ENCODE results near the gene CRHR2. TPM values are rescaled to one million over a fixed set of nuclear protein-coding genes. Genes with fewer than 3 reads are reported as not detected.
A peak's percentile ranks its signal among the peaks of the same experiment; 100 is the strongest.

Gene CRHR2
- total RNA-seq, 2 donors from 2014 or later: not detected

GRCh38 chr7:30710669-30711068 lies 28.4 kb upstream of the CRHR2 start:
- ATAC-seq: no peak
- Mint-ChIP-seq H3K27ac (no peak overlapping the region), H3K36me3 (peaks cover 4 to 10% of the 10 kb centered on the region in 2 donors), H3K9me3 (peaks cover 0 to 7% of the 10 kb centered on the region in 2 donors)
- DNase-seq (ENCODE audit: low spot score in 2 of 2): no peak

DNA sequence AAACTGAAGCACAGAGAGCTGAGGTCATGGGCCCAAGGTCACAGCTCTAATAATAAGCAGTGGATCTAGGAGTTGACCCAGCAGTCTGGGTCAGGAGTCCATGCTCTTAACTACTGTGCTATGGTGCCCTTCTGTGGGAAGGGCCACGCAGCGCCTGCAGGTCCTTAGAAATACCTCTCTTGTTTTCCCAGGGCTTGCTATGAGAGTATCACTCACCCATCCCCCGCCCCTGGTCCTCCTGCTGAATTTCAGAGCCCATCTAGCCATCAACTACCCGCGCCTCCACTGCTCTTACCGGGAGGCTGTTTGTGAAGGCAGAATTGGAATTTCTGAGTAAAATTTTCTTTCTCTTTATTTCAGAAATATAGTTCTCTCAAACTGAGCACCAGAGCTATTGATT lies 27.3 kb upstream of the CRHR2 start:
- no peak overlapping the region for H3K27ac Mint-ChIP-seq
- H3K9me3 Mint-ChIP-seq: no peaks in the 10 kb centered on the region
- ATAC-seq: no peak
- H3K36me3 Mint-ChIP-seq: no peaks in the 10 kb centered on the region
- DNase-seq (ENCODE audit: low spot score in 2 of 2): no peak

GRCh38 chr7:30708983-30709382 lies 26.7 kb upstream of the CRHR2 start:
- DNase-seq (ENCODE audit: low spot score in 2 of 2) (no peak), ATAC-seq (no peak)
- H3K9me3 Mint-ChIP-seq: no peaks in the 10 kb centered on the region
- no peak overlapping the region for H3K27ac Mint-ChIP-seq
- H3K36me3 Mint-ChIP-seq: no peaks in the 10 kb centered on the region

GRCh38 chr7:30708412-30708811 lies 26.2 kb upstream of the CRHR2 start:
- no peak overlapping the region for H3K27ac Mint-ChIP-seq
- DNase-seq (ENCODE audit: low spot score in 2 of 2) (no peak), ATAC-seq (no peak)
- no peaks in the 10 kb centered on the region for H3K36me3 Mint-ChIP-seq
- H3K9me3 Mint-ChIP-seq: no peaks in the 10 kb centered on the region

- no peak for ATAC-seq
- H3K27ac Mint-ChIP-seq: no peak overlapping the region
- DNase-seq (ENCODE audit: low spot score in 2 of 2): no peak
- no peaks in the 10 kb centered on the region for H3K9me3 Mint-ChIP-seq
- H3K36me3 Mint-ChIP-seq: no peaks in the 10 kb centered on the region
These were observed 25.4 kb upstream of the CRHR2 start for GRCh38 chr7:30707391-30708357.

DNA sequence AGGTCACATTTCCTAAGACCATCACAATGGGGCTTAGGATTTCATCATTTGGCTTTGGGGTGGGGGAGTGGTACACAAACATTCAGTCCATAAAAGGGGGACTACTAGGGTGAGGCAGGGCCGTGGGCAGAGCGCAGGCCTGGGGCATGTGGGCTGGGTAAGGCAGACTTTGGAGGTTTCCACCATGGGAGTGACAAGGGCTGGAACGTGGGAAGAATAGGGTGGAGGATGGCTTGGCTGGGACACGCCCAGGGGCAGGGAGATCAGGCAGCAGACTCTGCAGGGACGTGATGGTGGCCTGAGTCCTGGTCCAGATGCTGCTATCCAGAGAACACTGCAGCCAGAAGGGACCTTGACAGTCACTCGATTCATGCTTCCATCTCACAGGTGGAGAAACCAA lies 24.7 kb upstream of the CRHR2 start:
- H3K27ac Mint-ChIP-seq: no peak overlapping the region
- H3K36me3 Mint-ChIP-seq: no peaks in the 10 kb centered on the region
- H3K9me3 Mint-ChIP-seq: no peaks in the 10 kb centered on the region
- ATAC-seq: no peak
- DNase-seq (ENCODE audit: low spot score in 2 of 2): no peak

DNA sequence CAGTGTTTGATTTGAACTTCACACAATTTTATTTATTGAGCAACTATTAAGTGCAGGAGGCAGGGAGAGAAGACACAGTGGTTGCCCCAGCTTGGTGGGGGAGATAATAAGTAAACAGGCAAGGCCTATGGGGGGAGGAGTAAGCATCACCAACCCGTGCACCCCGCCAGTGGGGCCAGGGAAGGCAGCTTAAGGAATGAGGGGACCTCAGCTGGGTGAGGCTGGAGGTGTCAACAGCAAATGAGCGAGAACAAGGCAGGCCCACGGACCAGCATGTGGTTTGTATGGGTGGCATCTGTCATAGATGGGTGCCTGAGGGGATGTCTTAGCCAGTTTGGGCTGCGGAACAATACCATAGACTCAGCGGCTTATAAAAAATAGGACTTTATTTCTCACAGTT lies 24.1 kb upstream of the CRHR2 start:
- no peaks in the 10 kb centered on the region for H3K36me3 Mint-ChIP-seq
- H3K9me3 Mint-ChIP-seq: no peaks in the 10 kb centered on the region

GRCh38 chr7:30705596-30705995 lies 23.3 kb upstream of the CRHR2 start:
- Mint-ChIP-seq H3K9me3 (no peaks in the 10 kb centered on the region), H3K36me3 (no peaks in the 10 kb centered on the region), H3K27ac (no peak overlapping the region)
- ATAC-seq: no peak
- no peak for DNase-seq (ENCODE audit: low spot score in 2 of 2)

More for the DNA sequence above, 24.1 kb upstream of the CRHR2 start:
- ATAC-seq (no peak), DNase-seq (ENCODE audit: low spot score in 2 of 2) (no peak)
- H3K27ac Mint-ChIP-seq: no peak overlapping the region

DNA sequence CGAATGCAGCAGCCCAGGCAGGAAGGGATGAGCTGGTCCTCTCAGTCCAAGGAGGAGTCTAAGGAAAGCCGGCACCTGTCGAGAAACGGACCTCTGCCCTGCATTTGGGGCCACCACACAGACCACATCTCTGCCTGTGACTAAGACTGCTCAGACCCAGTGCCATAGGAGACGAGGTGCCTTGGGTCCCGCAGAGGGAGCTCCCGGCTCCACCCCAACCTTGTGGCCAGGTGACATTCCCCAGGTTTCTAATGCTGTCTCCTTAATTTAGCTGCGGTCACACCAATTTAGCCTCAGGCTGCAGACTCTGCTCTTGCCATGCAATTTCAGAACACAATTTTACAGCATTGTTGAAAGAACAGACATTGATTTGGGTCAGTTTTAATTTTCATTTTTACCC lies 22.8 kb upstream of the CRHR2 start:
- H3K36me3 Mint-ChIP-seq: no peaks in the 10 kb centered on the region
- DNase-seq (ENCODE audit: low spot score in 2 of 2) (no peak), ATAC-seq (no peak)
- no peaks in the 10 kb centered on the region for H3K9me3 Mint-ChIP-seq
- no peak overlapping the region for H3K27ac Mint-ChIP-seq

- ATAC-seq (no peak), DNase-seq (ENCODE audit: low spot score in 2 of 2) (no peak)
- H3K27ac Mint-ChIP-seq: no peak overlapping the region
- H3K36me3 Mint-ChIP-seq: no peaks in the 10 kb centered on the region
- no peaks in the 10 kb centered on the region for H3K9me3 Mint-ChIP-seq
These were observed 21.5 kb upstream of the CRHR2 start for GRCh38 chr7:30703756-30704155.

DNA sequence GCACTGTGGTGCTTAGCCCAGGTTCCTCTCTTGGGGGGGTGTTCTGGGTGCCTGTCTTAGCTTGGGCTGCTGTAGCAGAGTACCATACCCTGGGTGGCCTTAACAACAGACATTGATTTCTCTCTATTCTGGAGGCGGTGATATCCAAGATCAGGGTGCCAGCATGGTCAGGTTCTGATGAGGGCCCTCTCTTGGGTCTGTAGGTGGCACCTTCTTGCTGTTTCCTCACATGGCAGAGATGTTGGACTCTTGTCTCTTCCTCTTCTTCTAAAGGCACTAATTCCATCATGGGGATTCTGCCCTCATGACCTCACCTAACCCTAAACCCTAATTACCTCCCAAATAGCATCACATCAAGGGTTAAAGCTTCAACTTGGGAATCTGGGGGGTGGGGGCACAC lies 19.9 kb upstream of the CRHR2 start:
- no peaks in the 10 kb centered on the region for H3K9me3 Mint-ChIP-seq
- peak overlapping the region in 1 of 2 donors; percentile 1 for H3K27ac Mint-ChIP-seq
- no peaks in the 10 kb centered on the region for H3K36me3 Mint-ChIP-seq
- ATAC-seq (peak in 1 of 2 donors; percentile 40), DNase-seq (ENCODE audit: low spot score in 2 of 2) (no peak)

- H3K9me3 Mint-ChIP-seq: no peaks in the 10 kb centered on the region
- H3K36me3 Mint-ChIP-seq: no peaks in the 10 kb centered on the region
- ATAC-seq (no peak), DNase-seq (ENCODE audit: low spot score in 2 of 2) (no peak)
- H3K27ac Mint-ChIP-seq: no peak overlapping the region
These were observed 18.7 kb upstream of the CRHR2 start for GRCh38 chr7:30700941-30701340.

DNA sequence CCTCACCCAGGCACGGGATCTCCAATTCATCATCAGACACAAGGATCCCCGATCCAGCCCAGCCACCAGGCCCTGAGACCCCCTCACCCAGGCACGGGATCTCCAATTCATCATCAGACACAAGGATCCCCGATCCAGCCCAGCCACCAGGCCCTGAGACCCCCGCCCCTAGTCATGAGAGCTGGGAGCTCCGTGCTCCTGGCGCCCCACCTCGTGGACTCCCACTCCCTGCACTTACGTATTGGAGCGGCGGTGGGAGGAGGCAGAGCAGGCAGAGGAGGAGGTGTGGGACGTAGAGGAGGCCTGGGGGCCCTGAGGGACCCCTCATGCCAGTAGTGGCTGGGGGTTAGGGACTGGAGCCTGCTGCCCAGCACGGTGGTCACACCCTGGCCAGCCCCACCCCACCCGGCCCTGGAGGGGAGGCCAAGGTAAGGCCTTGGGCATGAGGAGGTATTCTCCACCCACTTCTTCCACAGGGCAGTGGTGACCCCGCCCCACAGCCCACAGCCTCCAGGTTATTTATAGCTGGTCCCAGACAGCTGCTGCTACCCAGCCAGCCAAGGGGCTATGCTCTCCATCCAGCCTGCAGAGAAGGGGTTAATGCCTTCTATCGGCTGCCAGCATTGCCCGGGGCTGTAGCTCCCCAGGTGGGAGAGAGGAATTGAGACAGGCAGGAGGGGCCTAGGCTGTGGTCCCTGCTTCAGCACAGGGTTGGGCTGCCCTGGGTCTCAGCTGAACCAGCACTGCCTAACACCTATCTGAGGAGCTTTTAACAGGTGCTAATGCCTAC lies 17.6 kb upstream of the CRHR2 start:
- Mint-ChIP-seq H3K9me3 (no peaks in the 10 kb centered on the region), H3K36me3 (no peaks in the 10 kb centered on the region), H3K27ac (no peak overlapping the region)
- DNase-seq (ENCODE audit: low spot score in 2 of 2): no peak
- ATAC-seq: no peak

- H3K9me3 Mint-ChIP-seq: no peaks in the 10 kb centered on the region
- DNase-seq (ENCODE audit: low spot score in 2 of 2): no peak
These were observed 16.2 kb upstream of the CRHR2 start for GRCh38 chr7:30698481-30698880.

GRCh38 chr7:30697719-30698460 lies 15.6 kb upstream of the CRHR2 start:
- DNase-seq (ENCODE audit: low spot score in 2 of 2): no peak
- Mint-ChIP-seq H3K9me3 (no peaks in the 10 kb centered on the region), H3K27ac (no peak overlapping the region), H3K36me3 (no peaks in the 10 kb centered on the region)
- no peak for ATAC-seq

More at GRCh38 chr7:30698481-30698880, 16.2 kb upstream of the CRHR2 start:
- no peak overlapping the region for H3K27ac Mint-ChIP-seq
- H3K36me3 Mint-ChIP-seq: no peaks in the 10 kb centered on the region
- ATAC-seq: no peak

- H3K27ac Mint-ChIP-seq: peak overlapping the region in 1 of 2 donors; percentile 79
These were observed 12.8 kb upstream of the CRHR2 start for GRCh38 chr7:30694774-30695721.

More at GRCh38 chr7:30694774-30695721, 12.8 kb upstream of the CRHR2 start:
- ATAC-seq (no peak), DNase-seq (ENCODE audit: low spot score in 2 of 2) (no peak)
- Mint-ChIP-seq H3K9me3 (no peaks in the 10 kb centered on the region), H3K36me3 (no peaks in the 10 kb centered on the region)

All from activated naive CD4-positive, alpha-beta T cell treated with anti-CD3 and anti-CD28 coated beads, Interleukin-2, amount 50 U/mL, for 72 hours (primary cell).